HG02938 (cell line): Measurements from ENCODE around the gene CFAP58.
"Not testable (repeated sequence)": the region's sequence is repeated elsewhere in the genome, so short reads cannot be mapped to it uniquely, and the experiment has no call there.

Experiments used
- ATAC-seq: cut with Tn5 transposase; IDR thresholded peaks from one replicate; pipeline ENCODE4 v1.9.1; 2021; ENCODE audit warnings: mild to moderate bottlenecking, moderate library complexity; ENCODE audit not compliant: unreplicated experiment

CFAP58 gene

DNA sequence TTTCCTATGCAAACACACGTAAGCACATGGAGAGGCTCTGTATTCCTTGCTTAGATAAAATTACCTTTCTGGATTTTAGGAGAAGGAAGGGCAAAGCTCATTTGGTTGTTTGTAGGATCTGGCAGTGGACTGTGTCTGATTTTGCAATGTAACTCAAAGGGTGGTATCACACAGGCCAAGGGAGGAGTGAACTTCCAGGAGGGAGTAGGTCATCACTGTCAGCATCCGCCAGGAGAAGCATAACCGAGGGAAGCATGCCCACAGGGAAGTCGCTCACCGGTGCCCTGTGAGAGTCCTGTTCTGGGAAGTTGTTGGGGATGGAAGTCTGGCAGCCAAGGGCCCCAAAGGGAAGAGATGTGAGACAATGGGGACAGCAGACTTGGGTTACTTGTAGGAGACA is 74.4 kb downstream of the CFAP58 start:
- no peak for ATAC-seq

DNA sequence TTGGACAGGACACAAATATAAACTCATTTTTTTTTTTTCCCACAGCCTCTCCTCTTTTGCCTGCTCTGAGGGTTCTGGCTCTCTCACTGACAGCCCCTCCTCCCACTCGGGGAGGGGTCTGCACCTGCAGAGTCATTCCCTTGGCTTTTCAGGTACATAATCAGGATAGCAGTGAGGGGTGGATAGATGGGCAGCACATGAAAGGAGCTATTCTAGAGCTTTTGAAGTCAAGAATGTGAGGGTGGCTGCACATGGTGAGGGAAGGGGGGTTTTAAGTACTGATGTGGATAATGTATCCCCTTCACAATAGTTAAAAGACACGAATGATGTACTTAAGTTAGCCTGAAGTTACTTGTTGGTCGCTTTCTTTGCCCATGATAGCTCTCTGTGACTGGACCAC is 76.2 kb downstream of the CFAP58 start:
- no peak for ATAC-seq

DNA sequence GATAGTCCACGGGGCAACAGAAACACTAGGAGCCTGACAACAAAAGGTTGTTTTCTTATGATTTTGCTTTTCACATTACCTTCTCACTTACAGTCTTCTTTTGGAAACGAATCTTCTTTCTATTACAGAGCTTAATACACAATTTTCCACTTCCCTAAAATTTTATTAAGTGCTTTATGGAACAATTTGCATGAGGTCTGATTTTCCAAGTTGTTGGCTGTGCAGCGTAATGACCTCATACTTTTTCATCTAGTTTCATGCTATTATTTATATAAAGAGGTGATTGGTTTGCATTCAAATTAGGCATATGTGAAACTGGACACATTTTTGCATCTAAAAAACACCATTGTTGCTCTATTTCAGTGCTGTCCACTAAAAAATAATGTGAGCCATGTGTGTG is 76.7 kb downstream of the CFAP58 start:
- ATAC-seq = no peak

DNA sequence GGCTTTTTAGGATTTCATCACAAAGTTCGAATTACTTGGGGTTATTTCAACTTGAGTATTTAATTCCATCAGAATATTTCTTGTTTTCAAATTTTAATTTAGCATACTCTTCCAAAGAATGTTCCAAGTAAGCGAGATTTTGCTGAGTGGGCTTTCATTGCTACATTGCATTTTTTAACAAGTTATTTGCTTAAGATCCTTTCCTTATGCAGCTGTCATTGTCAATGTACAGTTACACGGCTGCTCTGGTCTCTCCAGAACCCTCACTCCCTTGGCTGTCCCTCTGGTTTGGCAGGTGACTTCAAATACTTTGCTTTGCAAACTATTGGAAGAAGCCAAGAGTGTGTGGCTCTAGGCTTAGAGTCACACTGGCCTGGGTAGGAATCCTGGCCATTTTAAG is 80.0 kb downstream of the CFAP58 start:
- ATAC-seq = no peak

DNA sequence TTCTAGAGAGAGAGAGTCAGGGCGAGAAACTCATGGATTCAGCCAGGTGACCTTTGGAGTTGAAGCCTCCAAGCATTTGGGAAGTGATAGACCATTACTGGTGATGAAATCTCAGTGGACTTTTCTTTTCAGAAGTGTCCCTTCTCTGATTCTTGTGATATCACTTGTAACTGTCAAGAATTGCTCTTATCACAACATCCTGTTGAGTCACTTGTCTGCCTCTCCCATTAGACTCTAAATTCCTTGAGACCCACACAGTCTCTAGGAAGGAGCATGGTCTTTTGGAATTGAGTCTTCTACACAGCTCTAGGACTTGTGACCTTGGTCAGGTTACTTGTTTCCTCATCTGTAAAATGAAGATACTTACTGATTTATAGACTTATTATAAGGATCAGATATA is 81.0 kb downstream of the CFAP58 start:
- no peak for ATAC-seq

DNA sequence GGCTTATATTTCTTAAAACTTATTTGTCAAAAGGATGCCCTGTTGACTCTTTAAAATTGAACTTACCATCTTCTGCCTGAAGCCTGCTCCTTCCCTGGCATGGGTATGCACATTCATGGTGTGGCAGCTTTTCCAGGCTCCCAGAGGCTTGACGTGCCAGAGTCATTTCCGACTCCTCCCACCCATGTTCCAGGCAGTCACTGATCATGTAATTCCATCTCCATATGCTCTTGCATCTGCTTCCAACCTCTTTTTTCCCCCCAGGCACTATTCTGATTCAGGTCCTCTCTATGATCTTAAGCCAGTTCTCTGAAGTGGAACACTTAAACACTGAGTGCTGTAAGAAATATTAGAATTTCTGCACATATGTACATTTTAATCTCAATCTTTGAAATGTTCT is 82.2 kb downstream of the CFAP58 start:
- no peak for ATAC-seq

DNA sequence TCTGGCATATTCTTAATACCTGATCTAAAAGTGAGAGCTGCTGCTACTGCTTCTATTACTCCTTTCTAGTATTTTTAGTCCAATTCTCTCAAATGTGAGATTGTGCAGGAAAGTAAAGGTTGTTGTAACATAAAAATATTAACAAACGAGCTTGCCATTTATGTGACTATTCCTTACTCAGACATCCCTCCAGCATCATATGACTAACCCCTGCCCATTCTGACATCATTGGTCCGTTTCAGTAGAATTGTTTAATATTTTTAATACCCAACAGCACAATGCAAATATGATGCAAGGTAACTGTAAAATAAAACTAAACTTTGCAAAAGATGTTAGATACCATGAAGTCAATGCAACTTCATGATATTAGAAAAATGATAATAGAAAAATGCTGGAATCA is 83.6 kb downstream of the CFAP58 start:
- ATAC-seq = no peak

DNA sequence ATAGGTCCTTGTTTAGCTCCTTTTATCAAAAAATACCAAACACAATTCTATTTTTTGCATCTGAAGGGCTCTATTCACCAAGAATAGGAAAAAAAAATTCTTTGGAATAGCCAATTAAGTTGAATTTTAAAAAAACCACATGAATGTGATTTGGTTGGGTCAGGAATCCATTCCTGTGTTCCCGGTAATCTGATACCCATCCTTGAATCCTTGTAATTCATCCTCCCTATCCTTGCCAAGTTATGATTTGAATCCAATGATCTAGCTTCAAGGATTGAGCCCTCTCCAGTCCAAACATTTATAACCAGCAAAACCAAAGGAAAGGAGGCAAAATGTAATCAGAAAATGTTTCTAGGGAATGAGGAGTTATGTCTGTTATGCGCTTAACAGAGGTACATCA is 86.6 kb downstream of the CFAP58 start:
- no peak for ATAC-seq

DNA sequence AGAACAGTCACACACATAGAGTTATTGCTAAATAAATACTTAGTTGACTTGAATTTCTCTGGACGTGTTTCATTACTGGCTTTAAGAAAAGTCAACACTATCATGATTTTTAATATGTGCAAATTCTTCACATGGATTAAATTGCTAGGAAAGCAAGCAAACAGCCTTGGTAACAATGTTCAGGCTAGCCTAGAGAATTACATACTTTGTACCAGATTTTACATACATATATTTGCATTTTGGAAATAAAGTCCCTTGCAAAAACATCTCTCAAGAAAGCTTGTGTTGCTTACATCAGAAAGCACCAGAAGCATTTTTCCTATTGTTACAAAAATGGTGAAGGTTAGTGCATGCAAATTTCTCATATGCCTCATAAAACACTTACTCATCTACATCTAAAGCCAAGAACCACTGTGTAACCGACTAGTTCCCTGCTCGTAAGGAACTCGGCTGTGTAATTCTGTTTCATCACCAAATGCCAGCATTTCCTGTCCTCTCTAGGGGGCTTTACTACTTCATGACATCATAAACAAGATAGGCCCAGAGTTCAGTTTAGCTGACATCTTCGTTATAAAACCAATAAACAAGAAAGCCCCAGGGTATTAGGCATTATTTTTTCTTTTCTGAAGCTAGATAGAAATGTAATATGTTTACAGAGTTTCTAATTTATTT is 87.8 kb downstream of the CFAP58 start:
- ATAC-seq = no peak

DNA sequence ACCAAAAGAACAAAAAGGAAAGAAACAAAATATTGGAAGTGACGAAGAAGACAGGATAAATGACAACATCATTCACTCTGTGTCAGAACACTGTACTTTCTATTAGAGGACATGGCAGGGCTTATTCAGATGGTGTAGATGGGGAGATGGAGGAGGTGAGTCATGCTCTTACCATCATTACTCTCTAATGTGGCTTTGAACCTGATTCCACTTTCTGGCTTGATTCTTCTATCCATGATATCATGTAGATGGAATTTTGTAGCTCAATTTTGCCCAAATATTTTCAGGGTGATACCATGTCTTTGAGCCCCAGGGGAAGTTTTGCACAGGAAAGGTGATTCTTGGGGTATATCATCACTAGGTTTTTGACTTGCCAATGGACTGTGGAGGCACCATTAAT is 91.7 kb downstream of the CFAP58 start:
- no peak for ATAC-seq

DNA sequence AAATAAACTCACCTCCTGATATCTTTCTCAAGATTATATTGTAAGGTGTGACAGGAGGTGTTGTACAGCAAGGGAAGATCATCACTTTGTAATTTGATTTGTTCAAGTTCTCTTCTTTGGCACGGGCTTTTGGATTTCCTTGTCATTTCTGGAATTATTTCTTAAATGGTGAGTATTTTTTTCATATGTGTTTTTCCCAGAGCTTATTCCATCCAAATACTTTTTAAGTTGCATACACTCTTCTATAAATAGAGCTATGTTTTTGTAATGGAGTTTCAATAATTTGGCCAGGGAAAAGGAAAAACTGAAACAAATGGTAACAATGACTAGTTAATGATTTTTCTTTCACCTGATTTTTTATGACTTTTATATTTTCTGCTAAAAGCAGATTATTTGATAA is 92.5 kb downstream of the CFAP58 start:
- no peak for ATAC-seq

DNA sequence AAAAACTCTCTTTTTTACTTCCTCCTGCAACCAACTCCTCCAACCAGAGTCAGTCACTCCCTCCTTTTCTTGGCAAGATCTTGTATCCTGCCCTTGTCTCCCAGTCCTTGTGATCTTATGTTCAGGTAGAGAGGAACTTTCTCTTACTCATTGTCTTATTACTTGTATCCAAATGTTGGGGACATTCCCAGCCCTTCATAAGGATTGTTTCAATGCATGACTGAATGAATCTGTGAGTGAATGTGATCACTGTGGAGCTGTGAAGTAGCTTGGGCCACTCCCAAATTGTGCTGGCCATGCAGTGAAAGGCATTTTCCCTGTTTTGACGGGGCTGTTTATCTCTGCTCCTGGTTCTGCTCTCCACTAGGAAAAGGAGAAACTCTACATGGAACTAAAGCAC is 93.7 kb downstream of the CFAP58 start:
- no peak for ATAC-seq

DNA sequence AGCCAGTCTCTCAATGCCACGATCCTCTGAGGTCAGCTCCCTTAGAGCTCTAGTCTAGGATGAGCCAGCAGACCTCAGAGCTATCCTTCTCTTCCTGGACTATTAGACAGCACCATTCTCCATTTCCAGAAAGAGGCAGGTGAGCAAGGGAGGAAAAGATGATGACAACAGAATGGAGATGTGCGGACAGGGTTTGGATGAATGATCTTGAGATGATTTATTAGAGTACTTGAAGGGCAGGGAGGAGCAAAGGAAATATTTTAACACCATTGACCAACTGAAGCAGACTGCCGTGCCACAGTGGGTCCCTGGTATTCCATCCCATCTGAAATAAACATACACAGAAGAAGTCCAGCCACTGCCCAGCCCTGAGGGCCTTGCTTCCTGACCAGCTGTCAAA is 94.3 kb downstream of the CFAP58 start:
- ATAC-seq = no peak

DNA sequence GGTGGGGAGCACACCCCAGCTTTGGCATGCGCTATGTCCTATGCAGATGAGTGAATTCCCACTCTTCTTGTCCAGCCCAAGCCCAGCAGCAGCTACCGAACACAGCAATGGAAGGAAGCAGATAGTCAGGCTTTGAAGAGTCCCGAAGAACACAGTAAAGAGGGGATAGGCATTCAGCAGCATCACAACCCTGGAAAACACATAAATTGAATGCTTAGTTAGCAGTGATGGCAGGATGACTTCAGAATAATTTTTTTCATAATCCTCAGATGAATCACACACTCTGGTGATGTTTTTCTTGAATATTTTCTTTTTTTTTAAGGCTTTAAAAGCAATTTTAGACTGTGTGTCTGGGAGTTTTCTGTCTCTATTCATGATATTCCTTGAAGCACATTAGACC is 95.8 kb downstream of the CFAP58 start:
- ATAC-seq = no peak

DNA sequence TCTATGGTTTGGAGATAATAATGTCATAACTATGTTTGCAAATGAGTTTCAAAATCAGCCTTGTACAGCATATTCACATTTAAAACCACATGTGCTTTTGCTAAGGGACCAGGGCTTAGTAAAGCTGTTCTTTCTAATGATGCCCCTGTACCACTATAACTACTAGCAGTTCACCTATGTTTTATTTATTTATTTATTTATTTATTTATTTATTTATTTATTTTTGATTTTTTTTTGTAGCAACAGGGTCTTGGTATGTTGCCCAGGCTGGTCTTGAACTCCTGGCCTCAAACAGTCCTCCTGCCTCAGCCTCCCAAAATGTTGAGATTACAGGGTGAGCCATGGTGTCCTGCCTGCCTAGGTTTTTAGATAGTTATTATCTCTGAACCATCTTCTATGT is 96.9 kb downstream of the CFAP58 start:
- no peak for ATAC-seq

DNA sequence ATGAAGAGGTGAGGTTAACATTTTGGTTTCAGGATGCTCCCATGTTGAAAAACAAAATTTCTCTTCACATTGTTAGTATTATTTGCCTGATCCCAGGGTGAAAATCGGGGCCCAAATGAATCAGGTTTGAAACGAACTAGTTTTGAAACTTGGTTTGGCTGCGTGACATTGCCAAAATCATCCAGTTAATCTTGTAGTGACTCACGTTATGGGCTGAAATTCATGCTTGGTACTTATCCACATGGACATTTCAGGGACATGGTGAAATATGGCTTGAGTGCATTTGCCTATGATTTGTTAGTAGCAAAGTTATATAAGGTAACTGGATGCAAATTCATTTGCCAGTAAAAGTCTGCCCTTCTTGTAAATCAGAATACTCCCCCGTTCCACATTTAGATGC is 97.3 kb downstream of the CFAP58 start:
- ATAC-seq = no peak

DNA sequence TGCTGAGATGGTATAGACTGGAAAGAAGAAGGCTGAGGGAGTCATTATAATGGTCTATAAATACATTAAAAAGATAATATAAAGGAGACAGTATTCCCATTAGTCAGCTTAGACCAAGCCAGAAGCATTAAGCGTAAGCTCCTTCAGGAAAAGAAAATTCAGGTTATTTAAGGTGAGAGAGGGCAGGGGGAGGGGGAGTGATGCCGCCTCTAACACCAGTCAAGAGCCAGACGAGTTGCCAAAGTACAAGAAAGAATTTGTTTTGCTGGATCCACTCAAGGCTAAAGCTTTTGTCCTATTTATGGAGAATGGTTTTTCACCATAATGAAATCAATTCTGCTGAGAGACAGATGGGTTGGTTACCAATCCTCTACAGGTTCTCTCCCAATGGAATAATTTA is 99.3 kb downstream of the CFAP58 start:
- no peak for ATAC-seq

DNA sequence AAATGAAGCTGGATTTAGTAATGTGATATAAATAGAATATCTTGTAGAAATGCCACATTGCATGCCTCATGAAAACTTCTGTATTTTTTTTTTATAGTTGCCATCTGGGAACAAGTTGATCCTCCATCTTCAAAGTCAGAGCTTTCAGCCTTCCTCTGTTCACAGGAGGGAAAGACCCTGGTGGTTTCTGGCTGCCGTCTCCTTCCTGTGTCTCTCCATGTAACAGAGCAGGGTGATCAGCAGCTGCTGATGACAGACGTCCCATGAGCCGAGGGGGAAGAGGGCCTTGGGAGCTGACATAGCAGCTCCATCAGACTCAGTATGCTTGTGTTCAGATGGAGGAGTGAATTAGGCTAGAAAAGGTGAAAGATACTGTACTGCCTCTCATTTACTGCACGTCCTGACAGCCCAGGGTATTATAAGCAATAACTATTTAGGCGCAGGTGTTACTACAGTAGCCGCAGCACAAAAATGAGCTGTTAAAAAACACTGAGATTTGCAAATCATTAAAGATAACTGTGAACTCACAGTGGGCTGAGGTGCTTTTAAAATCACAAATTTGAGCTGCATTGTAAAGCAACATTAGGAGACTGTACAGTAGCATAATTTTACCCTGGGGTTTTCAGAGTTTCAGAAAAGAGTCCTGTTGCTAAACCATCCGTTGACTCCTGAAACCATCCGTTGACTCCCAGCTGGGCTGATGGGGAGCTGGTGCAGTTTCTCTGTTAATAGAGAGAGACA is 103.3 kb downstream of the CFAP58 start:
- ATAC-seq = no peak

DNA sequence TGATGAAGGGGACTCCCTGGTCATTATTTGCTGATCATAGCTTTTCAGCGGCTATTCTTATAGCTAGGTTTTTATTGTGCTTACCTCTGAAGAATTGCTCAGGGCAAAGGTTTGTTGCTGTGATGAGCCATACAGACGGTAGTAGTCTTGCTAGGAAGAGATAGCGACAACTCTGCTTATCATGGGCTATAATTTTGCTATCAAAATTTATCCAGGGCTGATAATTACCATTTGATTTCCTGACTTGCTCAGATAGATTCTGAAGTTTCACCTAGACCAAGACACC is 103.9 kb downstream of the CFAP58 start:
- ATAC-seq = no peak

DNA sequence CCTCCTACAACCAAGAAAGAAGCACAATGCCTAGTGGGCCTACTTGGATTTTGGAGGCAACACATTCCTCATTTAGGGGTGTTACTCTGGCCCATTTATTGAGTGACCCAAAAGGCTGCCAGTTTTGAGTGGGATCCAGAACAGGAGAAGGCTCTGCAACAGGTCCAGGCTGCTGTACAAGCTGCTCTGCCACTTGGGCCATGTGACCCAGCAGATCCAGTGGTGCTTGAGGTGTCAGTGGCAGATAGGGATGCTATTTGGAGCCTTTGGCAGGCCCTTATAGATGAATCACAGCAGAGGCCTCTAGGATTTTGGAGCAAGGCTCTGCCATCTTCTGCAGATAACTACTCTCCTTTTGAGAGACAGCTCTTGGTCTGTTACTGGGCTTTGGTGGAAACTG is 111.9 kb downstream of the CFAP58 start:
- ATAC-seq = not testable (repeated sequence)

DNA sequence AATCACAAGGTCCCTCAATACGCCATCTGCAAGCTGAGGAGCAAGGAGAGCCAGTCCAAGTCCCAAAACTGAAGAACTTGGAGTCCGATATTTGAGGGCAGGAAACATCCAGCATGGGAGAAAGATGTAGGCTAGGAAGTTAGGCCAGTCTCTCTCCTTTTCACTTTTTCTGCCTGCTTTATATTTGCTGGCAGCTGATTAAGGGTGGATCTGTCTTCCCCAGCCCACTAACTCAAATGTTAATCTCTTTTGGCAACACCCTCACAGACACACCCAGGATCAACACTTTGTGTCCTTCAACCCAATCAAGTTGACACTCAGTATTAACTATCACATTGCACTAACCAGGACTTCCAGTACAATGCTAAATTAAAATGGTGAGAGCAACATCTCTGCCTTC is 115.2 kb downstream of the CFAP58 start:
- not testable (repeated sequence) for ATAC-seq

DNA sequence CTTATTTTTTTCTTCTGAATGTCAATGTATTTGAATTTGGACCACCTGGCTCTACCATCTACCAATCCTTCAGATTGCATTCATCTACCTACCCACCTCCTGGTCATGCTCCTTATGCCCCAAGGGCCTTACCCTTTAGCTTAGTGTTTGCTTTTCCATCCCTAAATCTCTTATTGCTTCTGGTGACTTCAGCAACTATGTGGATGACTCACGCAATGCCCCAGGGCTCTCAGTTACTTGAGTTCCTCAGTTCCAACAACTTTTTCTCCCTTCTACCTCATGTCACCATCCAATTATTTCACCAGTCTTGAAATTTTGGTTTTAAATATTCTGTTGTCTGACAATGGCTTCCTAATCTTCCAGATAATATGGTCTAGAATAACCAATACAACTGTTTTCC is 118.9 kb downstream of the CFAP58 start:
- no peak for ATAC-seq
